T47D (cell line): Measurements from ENCODE around the gene ITFG1.
"Not testable (repeated sequence)": the region's sequence is repeated elsewhere in the genome, so short reads cannot be mapped to it uniquely, and the experiment has no call there.

Source experiments
- DNase-seq, 2 experiments: peaks; one replicate each; pipeline versions ENCODE4 v3.0.0 to v3.0.0-alpha.2; 2011 to 2012; ENCODE audit warnings: low read depth in 1 of 2, low spot score in 1 of 2
- JUND ChIP-seq: IDR thresholded peaks from 2 replicates; pipeline ENCODE4 v1.6.1; 2012; ENCODE audit warnings: low read depth
- in situ Hi-C: cut with HindIII; loops from 2 replicates; pipeline ENCODE4 v1.10.0; 2016; ENCODE audit warnings: low sequenced_read_pairs, low pct_unique_long_range_greater_than_20kb

ITFG1 gene

GRCh38 chr16:47488051-47488450, 27.2 kb upstream of the ITFG1 start:
- TF ChIP-seq JUND: no peak
- DNase-seq: no peak
- in situ Hi-C loops: no loop called here

GRCh38 chr16:47486856-47487255, 26.0 kb upstream of the ITFG1 start:
- in situ Hi-C loops: no loop called here
- TF ChIP-seq JUND: no peak
- no peak for DNase-seq

- in situ Hi-C loops: no loop called here
- no peak for TF ChIP-seq JUND
- no peak for DNase-seq
Observed at GRCh38 chr16:47483616-47484015, 22.8 kb upstream of the ITFG1 start.

GRCh38 chr16:47481698-47482374, 21.0 kb upstream of the ITFG1 start:
- TF ChIP-seq JUND: no peak
- in situ Hi-C loops: no loop called here
- DNase-seq: no peak

GRCh38 chr16:47480410-47480809, 19.5 kb upstream of the ITFG1 start:
- in situ Hi-C loops: no loop called here

GRCh38 chr16:47477679-47478078, 16.8 kb upstream of the ITFG1 start:
- no peak for TF ChIP-seq JUND
- DNase-seq: no peak
- in situ Hi-C loops: no loop called here

More at GRCh38 chr16:47480410-47480809, 19.5 kb upstream of the ITFG1 start:
- TF ChIP-seq JUND: no peak
- DNase-seq: no peak

- TF ChIP-seq JUND: no peak
- in situ Hi-C loops: no loop called here
- DNase-seq: no peak
Observed at GRCh38 chr16:47476654-47477345, 15.9 kb upstream of the ITFG1 start.

GRCh38 chr16:47475786-47476185, 14.9 kb upstream of the ITFG1 start:
- in situ Hi-C loops: no loop called here
- no peak for TF ChIP-seq JUND
- DNase-seq: peak in 1 of 2 experiments; percentile 29

GRCh38 chr16:47473792-47474191, 12.9 kb upstream of the ITFG1 start:
- DNase-seq: no peak
- in situ Hi-C loops: no loop called here
- no peak for TF ChIP-seq JUND

GRCh38 chr16:47473004-47473403, 12.1 kb upstream of the ITFG1 start:
- DNase-seq, in situ Hi-C loops: not testable (repeated sequence)

GRCh38 chr16:47470810-47471209, 9.9 kb upstream of the ITFG1 start:
- in situ Hi-C loops: no loop called here
- no peak for TF ChIP-seq JUND

GRCh38 chr16:47470211-47470610, 9.3 kb upstream of the ITFG1 start:
- in situ Hi-C loops: no loop called here
- DNase-seq: no peak
- TF ChIP-seq JUND: no peak

More at GRCh38 chr16:47470810-47471209, 9.9 kb upstream of the ITFG1 start:
- no peak for DNase-seq

GRCh38 chr16:47469227-47469626, 8.4 kb upstream of the ITFG1 start:
- in situ Hi-C loops: no loop called here
- DNase-seq: no peak
- TF ChIP-seq JUND: no peak

- in situ Hi-C loops, DNase-seq: not testable (repeated sequence)
Observed at GRCh38 chr16:47468070-47468689, 7.3 kb upstream of the ITFG1 start.
